ENCODE measurements around the gene OSM.
"Not testable (repeated sequence)": the region's sequence is repeated elsewhere in the genome, so short reads cannot be mapped to it uniquely, and the experiment has no call there.

Gene OSM

GRCh38 chr22:30245985-30246813 lies 20.5 kb downstream of the OSM start, which contains the start of gene LIF:
Gene LIF (minus strand): TSS chr22:30246759. CDS start chr22:30246695, 64 bp downstream.
- DNase-seq (ENCODE audit: low read depth in 4 of 4, low spot score in 1 of 4) = peak in 1 of 4 experiments; percentile 34

GRCh38 chr22:30245181-30245984 lies 21.3 kb downstream of the OSM start:
- DNase-seq (ENCODE audit: low read depth in 4 of 4, low spot score in 1 of 4) = no peak

- DNase-seq (ENCODE audit: low read depth in 4 of 4, low spot score in 1 of 4) = no peak
Observed at GRCh38 chr22:30244641-30245040, 22.0 kb downstream of the OSM start.

GRCh38 chr22:30244066-30244465 lies 22.6 kb downstream of the OSM start:
- no peak for DNase-seq (ENCODE audit: low read depth in 4 of 4, low spot score in 1 of 4)

GRCh38 chr22:30243661-30244060 lies 23.0 kb downstream of the OSM start:
- DNase-seq (ENCODE audit: low read depth in 4 of 4, low spot score in 1 of 4) = no peak

GRCh38 chr22:30241576-30242371 lies 24.9 kb downstream of the OSM start:
- DNase-seq (ENCODE audit: low read depth in 4 of 4, low spot score in 1 of 4) = no peak

GRCh38 chr22:30240541-30241417 lies 25.9 kb downstream of the OSM start:
- DNase-seq (ENCODE audit: low read depth in 4 of 4, low spot score in 1 of 4) = no peak

- DNase-seq (ENCODE audit: low read depth in 4 of 4, low spot score in 1 of 4) = no peak
Observed at GRCh38 chr22:30239488-30240405, 26.9 kb downstream of the OSM start.

GRCh38 chr22:30238661-30239487 lies 27.8 kb downstream of the OSM start:
- no peak for DNase-seq (ENCODE audit: low read depth in 4 of 4, low spot score in 1 of 4)

GRCh38 chr22:30238136-30238535 lies 28.5 kb downstream of the OSM start:
- DNase-seq (ENCODE audit: low read depth in 4 of 4, low spot score in 1 of 4) = no peak

GRCh38 chr22:30236875-30237274 lies 29.8 kb downstream of the OSM start:
- no peak for DNase-seq (ENCODE audit: low read depth in 4 of 4, low spot score in 1 of 4)

- DNase-seq (ENCODE audit: low read depth in 4 of 4, low spot score in 1 of 4) = no peak
Observed at GRCh38 chr22:30235687-30236170, 30.9 kb downstream of the OSM start.

GRCh38 chr22:30234786-30235470 lies 31.7 kb downstream of the OSM start:
- no peak for DNase-seq (ENCODE audit: low read depth in 4 of 4, low spot score in 1 of 4)

- DNase-seq (ENCODE audit: low read depth in 4 of 4, low spot score in 1 of 4) = not testable (repeated sequence)
Observed at GRCh38 chr22:30234325-30234724, 32.3 kb downstream of the OSM start.

- no peak for DNase-seq (ENCODE audit: low read depth in 4 of 4, low spot score in 1 of 4)
Observed at GRCh38 chr22:30233582-30233981, 33.1 kb downstream of the OSM start.

- no peak for DNase-seq (ENCODE audit: low read depth in 4 of 4, low spot score in 1 of 4)
Observed at GRCh38 chr22:30232716-30233218, 33.9 kb downstream of the OSM start.

- DNase-seq (ENCODE audit: low read depth in 4 of 4, low spot score in 1 of 4) = no peak
Observed at GRCh38 chr22:30230787-30231461, 35.7 kb downstream of the OSM start.

Data from stimulated activated CD4-positive, alpha-beta T cell treated with anti-CD3 and anti-CD28 coated beads, Interleukin-1b, Interleukin-23, amount 100 ng/mL, for 24 hours (primary cell).